Measurements from ENCODE around the gene PCDHGA10. TPM values are rescaled to one million over a fixed set of nuclear protein-coding genes. Genes with fewer than 3 reads are reported as not detected.

PCDHGA10 gene
- 0.02 TPM in 1 of 5 replicates, not detected in the others for total RNA-seq (2022; extraction: Qiagen RNA extraction; ENCODE audit: low read depth)

DNA sequence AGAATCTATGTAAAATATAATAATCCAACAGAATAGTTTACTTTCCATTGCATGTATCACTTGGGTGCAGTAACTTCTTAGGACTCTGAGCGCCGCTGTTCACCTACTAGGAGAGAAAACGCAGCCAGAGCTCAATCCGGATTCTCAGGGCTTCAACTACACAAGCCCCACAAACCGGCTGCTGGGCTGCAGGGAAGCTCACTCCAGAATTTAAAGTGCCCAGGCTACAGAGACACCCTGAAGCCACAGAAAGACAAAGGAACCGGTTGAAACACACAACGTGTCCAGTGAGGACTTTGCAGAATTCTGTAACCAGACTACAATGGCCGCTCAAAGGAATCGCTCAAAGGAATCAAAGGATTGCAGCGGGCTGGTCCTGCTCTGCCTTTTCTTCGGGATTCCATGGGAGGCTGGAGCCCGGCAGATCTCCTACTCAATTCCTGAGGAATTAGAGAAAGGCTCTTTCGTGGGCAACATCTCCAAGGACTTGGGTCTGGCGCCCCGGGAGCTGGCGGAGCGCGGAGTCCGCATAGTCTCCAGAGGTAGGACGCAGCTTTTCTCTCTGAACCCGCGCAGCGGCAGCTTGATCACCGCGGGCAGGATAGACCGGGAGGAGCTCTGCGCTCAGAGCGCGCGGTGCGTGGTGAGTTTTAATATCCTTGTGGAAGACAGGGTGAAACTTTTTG, at the start of gene PCDHGA10:
TSS of gene PCDHGA10 (plus strand) at position 134 of the 686 bp plus-strand sequence. CDS start at position 323, 189 bp downstream.

DNA sequence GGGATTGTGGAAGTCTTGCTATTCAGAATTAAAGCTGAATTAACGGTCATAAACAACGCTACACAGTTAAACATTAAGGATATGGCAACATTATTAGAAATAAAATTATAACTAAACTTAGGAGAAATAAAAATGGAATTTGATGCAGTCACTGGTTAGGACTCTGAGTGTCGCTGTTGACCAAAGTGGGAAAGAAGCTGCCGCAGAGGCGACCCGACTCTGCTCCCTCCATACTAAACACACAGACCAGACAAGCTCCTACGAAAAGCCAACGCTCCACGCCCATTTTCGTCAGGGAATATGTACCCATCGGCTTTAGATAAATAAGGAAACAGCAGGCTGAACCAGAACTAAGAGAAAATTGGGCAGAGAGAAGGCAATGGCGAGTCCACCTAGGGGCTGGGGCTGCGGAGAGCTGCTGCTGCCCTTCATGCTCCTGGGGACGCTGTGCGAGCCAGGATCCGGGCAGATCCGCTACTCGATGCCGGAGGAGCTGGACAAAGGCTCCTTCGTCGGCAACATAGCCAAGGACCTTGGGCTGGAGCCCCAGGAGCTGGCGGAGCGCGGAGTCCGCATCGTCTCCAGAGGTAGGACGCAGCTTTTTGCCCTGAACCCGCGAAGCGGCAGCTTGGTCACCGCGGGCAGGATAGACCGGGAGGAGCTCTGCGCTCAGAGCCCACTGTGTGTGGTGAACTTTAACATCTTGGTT, 48.7 kb upstream of the PCDHGA10 start, which contains the start of gene PCDHGA5:
TSS of gene PCDHGA5 (plus strand) at position 211 of the 709 bp plus-strand sequence. CDS start at position 380, 169 bp downstream.

DNA sequence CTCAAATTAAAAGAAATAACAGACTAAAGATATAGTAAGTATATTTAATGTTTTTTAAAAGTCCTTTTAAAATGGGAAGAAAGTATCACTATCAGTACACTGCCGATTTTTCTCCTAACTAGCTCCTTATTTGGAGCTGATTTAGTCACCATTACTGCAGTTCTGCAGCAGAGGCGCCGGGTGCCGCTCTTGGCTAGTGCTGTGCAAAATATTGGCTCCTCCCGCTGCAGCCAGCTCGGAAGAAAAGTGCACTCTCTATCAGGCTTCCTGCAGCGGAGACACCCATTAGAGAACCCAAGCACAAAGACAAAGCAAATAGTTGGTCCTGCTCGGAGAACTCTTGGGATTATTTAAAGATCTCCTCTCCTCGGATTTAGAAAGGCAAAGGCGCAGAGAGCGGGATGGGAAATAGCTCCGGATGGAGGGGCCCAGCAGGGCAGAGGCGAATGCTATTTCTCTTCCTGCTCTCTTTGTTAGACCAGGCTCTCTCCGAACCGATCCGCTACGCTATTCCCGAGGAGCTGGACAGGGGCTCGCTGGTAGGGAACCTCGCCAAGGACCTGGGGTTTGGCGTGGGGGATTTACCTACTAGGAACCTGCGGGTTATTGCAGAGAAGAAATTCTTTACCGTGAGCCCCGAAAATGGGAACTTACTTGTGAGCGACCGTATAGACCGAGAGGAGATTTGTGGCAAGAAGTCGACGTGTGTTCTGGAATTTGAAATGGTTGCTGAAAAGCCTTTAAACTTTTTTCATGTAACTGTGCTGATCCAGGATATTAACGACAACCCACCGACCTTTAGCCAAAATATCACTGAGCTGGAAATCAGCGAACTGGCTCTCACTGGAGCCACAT, 42.6 kb upstream of the PCDHGA10 start, which contains the start of gene PCDHGB3:
TSS of gene PCDHGB3 (plus strand) at position 249 of the 855 bp plus-strand sequence. CDS start at position 402, 153 bp downstream.

DNA sequence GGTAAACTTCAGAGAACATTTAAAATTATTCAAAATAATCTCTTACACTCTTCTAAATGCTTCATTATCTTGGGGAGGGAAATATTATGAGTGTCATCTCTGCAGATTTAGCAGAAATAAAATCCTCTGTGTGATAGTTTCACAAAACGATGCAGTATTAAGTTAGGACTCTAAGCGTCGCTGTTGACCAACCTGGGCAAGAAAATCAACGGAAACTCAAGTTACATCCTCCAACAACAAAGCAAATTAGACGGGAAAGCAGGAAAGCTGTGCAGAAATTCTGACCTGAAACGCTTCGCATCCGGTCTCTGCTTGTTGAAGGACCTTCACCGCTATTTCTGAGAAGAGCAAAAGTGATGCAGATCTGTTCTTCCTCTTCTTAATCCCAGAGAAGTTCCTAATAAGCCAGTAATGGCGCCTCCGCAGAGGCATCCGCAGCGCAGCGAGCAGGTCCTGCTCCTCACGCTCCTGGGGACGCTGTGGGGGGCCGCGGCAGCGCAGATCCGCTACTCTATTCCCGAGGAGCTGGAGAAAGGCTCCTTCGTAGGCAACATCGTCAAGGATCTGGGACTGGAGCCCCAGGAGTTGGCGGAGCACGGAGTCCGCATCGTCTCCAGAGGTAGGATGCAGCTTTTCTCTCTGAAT, 39.0 kb upstream of the PCDHGA10 start, which contains the start of gene PCDHGA6:
TSS of gene PCDHGA6 (plus strand) at position 219 of the 645 bp plus-strand sequence. CDS start at position 412, 193 bp downstream.

DNA sequence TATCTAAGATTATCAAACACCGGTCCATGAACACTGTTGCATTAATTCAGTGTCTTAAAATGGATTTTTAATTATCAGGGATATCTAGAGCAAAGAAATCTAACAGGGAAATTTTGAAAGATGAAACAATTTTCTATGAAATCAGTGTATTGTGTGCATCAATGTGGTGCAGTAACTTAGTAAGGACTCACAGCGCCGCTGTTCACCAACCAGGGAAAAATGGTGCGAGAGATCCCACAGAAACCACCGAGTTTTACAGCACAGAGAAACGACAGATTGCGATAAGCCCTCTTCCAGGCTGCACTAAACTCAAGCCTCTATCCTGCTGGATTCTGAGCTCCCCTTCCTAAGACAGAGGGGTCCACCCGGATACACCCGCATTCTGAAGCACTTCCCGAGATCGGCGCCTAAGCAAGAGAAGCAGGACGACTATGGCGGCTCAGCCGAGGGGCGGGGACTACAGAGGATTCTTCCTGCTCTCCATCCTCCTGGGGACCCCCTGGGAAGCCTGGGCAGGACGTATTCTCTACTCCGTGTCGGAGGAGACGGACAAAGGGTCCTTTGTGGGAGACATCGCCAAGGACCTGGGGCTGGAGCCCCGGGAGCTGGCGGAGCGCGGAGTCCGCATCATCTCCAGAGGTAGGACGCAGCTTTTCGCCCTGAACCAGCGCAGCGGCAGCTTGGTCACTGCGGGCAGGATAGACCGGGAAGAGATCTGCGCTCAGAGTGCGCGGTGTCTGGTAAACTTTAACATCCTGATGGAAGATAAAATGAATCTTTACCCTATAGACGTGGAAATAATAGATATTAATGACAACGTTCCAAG, 30.1 kb upstream of the PCDHGA10 start, which contains the start of gene PCDHGA7:
TSS of gene PCDHGA7 (plus strand) at position 274 of the 826 bp plus-strand sequence. CDS start at position 432, 158 bp downstream.

DNA sequence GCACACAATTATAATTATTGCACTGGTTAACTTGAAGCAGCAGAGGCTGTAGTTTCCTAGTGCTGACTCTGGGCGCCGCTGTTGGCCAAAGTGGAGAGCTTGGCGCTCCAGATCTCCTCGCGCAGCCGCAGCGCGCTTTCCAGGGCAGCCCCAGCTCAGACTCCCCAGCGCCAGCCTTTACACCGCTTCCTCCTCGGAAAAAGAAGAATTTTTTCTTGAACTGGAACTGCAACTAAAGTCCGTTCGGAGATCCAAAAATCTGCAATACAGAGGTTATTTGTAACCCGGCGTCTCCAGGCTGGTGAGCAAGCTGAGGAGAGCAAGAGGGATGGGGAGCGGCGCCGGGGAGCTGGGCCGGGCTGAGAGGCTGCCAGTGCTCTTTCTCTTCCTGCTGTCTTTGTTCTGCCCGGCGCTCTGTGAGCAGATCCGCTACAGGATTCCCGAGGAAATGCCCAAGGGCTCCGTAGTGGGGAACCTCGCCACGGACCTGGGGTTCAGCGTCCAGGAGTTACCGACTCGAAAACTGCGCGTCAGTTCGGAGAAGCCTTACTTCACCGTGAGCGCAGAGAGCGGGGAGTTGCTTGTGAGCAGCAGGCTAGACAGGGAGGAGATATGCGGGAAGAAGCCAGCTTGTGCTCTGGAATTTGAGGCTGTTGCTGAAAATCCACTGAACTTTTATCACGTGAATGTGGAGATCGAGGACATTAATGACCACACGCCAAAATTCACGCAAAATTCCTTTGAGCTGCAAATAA, 25.1 kb upstream of the PCDHGA10 start, which contains the start of gene PCDHGB4:
TSS of gene PCDHGB4 (plus strand) at position 142 of the 755 bp plus-strand sequence. CDS start at position 329, 187 bp downstream.

DNA sequence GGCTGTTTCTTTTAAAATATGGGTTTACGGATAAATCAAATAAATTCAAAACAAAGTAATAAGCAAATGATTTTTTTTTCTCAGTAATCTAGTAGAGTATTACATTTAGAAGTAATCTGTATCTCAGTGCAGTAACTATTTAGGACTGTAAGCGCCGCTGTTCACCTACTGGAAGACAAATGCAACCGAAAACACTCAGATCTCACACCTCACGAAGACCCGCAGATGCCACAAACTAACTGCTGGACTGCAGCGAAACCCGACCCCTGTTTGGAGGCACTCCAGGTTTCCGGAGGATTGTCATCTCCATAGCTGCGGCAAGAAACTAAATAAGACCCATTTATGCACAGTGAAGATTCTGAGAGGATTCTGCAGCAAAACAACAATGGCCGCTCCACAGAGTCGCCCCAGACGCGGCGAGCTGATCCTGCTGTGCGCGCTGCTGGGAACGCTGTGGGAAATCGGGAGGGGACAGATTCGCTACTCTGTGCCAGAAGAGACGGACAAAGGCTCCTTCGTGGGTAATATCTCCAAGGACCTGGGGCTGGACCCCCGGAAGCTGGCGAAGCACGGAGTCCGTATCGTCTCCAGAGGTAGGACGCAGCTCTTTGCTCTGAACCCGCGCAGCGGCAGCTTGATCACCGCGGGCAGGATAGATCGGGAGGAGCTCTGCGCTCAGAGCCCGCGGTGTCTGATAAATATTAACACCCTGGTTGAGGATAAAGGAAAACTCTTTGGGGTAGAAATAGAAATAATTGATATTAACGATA, 20.2 kb upstream of the PCDHGA10 start, which contains the start of gene PCDHGA8:
TSS of gene PCDHGA8 (plus strand) at position 205 of the 770 bp plus-strand sequence. CDS start at position 386, 181 bp downstream.

DNA sequence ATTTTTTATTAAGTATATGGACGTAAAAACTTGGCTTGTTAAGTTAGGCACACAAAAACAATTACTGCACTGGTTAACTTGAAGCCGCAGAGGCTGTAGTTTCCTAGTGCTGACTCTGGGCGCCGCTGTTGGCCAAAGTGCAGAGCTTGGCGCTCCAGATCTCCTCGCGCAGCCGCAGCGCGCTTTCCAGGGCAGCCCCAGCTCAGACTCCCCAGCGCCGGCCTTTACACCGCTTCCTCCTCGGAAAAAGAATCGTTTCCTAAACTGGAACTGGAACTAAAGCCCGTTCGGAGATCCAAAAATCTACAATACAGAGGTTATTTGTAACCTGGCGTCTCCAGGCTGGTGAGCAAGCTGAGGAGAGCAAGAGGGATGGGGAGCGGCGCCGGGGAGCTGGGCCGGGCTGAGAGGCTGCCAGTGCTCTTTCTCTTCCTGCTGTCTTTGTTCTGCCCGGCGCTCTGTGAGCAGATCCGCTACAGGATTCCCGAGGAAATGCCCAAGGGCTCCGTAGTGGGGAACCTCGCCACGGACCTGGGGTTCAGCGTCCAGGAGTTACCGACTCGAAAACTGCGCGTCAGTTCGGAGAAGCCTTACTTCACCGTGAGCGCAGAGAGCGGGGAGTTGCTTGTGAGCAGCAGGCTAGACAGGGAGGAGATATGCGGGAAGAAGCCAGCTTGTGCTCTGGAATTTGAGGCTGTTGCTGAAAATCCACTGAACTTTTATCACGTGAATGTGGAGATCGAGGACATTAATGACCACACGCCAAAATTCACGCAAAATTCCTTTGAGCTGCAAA, 14.8 kb upstream of the PCDHGA10 start, which contains the start of gene PCDHGB5:
TSS of gene PCDHGB5 (plus strand) at position 192 of the 796 bp plus-strand sequence. CDS start at position 373, 181 bp downstream.

DNA sequence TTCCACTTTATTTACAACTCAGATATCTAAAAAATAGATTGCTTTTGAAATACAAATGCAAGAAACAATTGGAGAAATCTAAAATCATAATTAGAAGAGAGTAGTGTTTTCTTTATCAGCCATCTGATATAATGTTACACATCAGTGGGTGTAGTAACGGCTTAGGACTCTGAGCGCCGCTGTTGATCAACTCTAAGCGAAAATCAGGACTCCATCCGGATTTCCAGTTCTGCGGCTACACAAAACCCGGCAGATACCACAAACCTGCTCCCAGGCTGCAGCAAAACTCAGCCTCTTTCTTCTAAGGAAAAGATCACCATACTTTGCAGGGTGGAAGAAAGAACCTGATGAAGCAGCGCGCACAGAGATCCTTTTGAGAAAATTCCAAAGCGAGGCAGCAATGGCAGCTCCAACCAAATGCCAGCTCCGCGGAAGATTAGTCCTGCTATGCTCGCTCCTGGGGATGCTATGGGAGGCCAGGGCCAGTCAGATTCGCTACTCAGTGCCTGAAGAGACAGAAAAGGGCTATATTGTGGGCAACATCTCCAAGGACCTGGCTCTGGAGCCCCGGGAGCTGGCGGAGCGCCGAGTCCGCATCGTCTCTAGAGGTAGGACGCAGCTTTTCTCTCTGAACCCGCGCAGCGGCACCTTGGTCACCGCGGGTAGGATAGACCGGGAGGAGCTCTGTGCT, 10.1 kb upstream of the PCDHGA10 start, which contains the start of gene PCDHGA9:
TSS of gene PCDHGA9 (plus strand) at position 226 of the 691 bp plus-strand sequence. CDS start at position 401, 175 bp downstream.

DNA sequence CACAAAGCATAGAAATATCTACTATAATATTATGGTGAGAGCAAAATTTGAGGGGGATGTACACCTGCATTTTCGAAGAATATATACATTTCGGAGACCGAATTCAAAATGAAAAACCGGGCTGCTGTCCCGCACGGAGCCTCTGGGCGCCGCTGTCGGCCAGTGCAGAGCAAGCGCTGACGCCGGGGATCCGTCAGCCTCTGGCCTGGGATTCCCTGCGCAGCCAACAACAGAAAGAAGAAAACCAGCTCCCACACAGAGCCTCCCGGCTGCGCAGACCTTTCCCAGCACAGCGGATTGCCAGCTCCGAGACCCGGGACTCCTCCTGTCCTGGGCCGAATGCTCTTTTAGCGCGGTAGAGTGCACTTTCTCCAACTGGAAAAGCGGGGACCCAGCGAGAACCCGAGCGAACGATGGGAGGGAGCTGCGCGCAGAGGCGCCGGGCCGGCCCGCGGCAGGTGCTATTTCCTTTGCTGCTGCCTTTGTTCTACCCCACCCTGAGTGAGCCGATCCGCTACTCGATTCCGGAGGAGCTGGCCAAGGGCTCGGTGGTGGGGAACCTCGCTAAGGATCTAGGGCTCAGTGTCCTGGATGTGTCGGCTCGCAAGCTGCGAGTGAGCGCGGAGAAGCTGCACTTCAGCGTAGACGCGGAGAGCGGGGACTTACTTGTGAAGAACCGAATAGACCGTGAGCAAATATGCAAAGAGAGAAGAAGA, 4.8 kb upstream of the PCDHGA10 start, which contains the start of gene PCDHGB6:
TSS of gene PCDHGB6 (plus strand) at position 232 of the 716 bp plus-strand sequence. CDS start at position 414, 182 bp downstream.

DNA sequence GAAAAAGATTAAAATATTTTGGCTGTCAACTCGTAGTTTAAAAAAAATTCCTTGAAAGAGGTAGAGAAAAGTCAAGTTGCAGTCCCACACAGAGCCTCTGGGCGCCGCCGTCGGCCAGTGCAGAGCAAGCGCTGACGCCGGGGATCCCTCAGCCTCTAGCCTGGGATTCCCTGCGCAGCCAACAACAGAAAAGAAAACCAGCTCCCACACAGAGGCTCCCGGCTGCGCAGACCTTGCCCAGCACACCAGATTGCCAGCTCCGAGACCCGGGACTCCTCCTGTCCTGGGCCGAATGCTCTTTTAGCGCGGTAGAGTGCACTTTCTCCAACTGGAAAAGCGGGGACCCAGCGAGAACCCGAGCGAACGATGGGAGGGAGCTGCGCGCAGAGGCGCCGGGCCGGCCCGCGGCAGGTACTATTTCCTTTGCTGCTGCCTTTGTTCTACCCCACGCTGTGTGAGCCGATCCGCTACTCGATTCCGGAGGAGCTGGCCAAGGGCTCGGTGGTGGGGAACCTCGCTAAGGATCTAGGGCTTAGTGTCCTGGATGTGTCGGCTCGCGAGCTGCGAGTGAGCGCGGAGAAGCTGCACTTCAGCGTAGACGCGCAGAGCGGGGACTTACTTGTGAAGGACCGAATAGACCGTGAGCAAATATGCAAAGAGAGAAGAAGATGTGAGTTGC, 4.8 kb downstream of the PCDHGA10 start, which contains the start of gene PCDHGB7:
TSS of gene PCDHGB7 (plus strand) at position 184 of the 679 bp plus-strand sequence. CDS start at position 367, 183 bp downstream.

DNA sequence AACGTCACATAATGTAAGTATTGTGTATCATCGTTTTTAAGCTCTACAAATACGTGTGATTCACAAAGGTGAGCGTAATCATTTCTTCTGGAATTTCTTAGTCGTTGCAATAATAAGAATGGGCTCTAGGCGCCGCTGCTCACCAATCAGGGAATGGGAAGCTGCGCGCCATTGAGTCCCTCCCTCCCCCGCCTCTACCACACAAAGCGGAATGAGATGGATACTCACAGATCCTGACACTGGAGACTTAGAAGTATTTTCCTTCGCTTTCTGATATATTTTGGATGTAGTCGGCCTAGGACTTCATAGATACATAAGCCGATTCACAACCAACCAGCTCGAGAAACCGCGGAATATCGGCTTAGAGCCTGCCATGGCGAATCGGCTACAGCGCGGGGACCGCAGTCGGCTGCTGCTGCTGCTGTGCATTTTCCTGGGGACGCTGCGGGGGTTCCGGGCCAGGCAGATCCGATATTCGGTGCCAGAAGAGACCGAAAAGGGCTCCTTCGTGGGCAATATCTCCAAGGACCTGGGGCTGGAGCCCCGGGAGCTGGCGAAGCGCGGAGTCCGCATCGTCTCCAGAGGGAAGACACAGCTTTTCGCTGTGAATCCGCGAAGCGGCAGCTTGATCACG, 8.2 kb downstream of the PCDHGA10 start, which contains the start of gene PCDHGA11:
TSS of gene PCDHGA11 (plus strand) at position 197 of the 634 bp plus-strand sequence. CDS start at position 374, 177 bp downstream.

DNA sequence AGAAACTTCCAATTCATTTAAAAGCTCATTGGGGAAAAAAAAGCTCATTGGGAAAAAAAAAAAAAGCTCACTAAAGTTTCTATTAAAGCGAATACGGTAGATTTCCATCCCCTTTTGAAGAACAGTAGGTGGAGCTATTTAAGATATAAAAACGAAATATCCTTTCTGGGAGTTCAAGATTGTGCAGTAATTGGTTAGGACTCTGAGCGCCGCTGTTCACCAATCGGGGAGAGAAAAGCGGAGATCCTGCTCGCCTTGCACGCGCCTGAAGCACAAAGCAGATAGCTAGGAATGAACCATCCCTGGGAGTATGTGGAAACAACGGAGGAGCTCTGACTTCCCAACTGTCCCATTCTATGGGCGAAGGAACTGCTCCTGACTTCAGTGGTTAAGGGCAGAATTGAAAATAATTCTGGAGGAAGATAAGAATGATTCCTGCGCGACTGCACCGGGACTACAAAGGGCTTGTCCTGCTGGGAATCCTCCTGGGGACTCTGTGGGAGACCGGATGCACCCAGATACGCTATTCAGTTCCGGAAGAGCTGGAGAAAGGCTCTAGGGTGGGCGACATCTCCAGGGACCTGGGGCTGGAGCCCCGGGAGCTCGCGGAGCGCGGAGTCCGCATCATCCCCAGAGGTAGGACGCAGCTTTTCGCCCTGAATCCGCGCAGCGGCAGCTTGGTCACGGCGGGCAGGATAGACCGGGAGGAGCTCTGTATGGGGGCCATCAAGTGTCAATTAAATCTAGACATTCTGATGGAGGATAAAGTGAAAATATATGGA, 17.7 kb downstream of the PCDHGA10 start, which contains the start of gene PCDHGA12:
TSS of gene PCDHGA12 (plus strand) at position 176 of the 782 bp plus-strand sequence. CDS start at position 429, 253 bp downstream.

